Endometrium (tissue), 2 donors: ENCODE data around the gene TBC1D5.

Experiments
- FAIRE-seq: peaks from 2 replicates; lab custom pipeline; 2012; peaks lifted over from hg19 to GRCh38; lab: Jason Lieb, UNC
- donor health status: control.
- donor health status: control.

The TBC1D5 gene

GRCh38 chr3:17349093-17349492 is 393.3 kb downstream of the TBC1D5 start:
- no peak for FAIRE-seq

GRCh38 chr3:17342119-17342518 is 400.3 kb downstream of the TBC1D5 start:
- FAIRE-seq, result no peak

GRCh38 chr3:17340693-17341092 is 401.7 kb downstream of the TBC1D5 start:
- no peak for FAIRE-seq

GRCh38 chr3:17340261-17340660 is 402.2 kb downstream of the TBC1D5 start:
- FAIRE-seq, result no peak

DNA sequence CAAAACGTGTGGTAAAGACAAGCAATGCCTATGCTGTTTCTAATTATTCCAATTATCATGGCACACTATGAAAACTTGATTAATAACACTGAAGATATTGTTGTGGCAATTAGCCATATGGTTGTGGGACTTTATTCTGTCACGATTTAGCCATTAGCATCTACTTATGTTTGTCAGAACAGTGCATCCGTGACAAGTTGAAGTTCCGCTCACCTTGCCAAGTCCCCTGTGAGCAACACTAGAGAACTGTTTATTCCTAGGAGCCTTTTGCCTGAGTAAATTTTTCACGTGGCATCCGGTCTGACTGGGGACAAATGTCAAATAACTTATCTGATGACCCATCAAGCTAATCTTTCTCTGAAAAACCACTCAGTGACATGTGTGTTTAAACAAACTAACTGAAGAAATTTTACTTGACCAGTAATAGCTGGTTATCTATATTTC is 403.3 kb downstream of the TBC1D5 start:
- FAIRE-seq, result no peak

GRCh38 chr3:17336291-17336690 is 406.1 kb downstream of the TBC1D5 start:
- FAIRE-seq, result peak; percentile 91

DNA sequence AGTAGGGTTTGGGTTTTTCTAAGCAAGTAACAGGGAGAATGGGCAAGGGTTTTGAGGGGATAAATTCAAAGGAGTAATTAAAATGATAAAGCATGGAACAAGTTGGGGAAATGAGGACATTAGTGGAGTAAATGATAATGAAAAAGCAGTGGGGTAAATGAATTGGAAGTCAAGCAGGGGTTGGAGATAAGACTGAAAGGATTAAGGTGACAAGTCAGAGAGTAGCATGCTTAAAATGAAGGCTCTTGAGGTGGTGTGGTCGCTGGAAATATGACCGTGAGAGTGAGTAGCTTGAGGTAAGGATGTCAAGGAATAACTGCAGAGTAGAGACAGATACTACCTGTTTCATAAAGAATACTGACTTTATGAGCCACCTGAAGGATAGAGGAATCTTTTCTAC is 408.5 kb downstream of the TBC1D5 start:
- no peak for FAIRE-seq

- FAIRE-seq, result no peak
These were observed 409.0 kb downstream of the TBC1D5 start for GRCh38 chr3:17333446-17333845.

GRCh38 chr3:17330660-17331059 is 411.8 kb downstream of the TBC1D5 start:
- no peak for FAIRE-seq

- no peak for FAIRE-seq
These were observed 412.5 kb downstream of the TBC1D5 start for GRCh38 chr3:17329927-17330326.

- no peak for FAIRE-seq
These were observed 420.2 kb downstream of the TBC1D5 start for GRCh38 chr3:17322106-17322793.

- peak; percentile 66 for FAIRE-seq
These were observed 422.2 kb downstream of the TBC1D5 start for GRCh38 chr3:17320266-17320665.

DNA sequence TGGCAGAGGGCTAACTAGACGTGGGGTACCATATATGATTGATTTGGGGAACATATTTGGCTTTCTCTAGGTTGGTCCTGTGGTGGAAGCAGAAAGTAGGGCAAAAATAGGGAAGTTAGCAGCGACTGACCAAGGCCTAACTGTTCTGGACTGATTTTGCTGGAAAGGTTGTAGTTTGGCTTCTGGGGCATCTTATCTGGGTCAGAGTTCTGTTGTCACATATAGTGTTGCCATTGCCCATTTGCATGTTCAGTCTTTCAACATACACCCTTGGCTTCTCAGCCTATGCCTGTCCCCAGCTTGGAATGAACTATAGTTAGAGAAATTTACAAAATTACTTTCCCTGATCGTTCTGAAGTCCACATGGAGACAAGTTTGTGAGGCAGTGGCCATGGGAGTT is 426.5 kb downstream of the TBC1D5 start:
- no peak for FAIRE-seq

DNA sequence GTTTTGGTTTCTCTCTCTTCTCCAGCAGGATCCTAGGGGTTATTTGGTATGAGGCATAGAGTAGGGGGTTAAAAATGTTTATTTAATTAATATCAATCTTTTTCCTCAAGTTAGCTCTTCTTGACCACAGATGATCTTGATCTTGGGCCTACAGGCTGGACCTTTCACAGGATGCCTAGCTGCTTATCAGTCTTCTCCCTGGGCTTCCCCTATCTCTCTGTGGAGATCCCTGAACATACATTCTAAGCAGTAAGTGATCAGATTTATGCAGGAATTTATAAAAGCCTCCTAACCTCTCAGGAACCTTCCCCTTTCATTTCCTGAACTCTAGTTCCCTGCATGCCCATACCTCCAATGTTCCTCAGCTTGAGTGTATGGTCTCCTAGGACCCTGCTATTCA is 428.3 kb downstream of the TBC1D5 start:
- no peak for FAIRE-seq

DNA sequence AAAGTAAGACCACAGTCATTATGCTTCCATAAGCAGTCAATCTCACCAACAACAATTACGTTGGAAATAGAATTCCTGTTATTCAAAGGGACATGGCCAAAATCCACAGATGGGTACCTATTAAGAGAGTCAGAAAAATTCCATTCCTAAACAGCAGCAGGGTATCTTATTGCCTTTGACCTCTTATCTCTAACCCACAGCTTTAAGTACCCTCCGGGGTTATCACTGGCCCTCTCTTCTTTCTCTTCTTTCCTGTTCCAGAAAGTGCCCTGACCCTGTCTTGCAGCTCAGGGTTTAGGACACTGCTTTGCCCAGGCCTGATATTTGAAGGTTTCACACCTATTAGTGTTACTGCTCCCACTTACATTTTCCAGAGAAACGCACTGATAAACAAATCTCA is 428.7 kb downstream of the TBC1D5 start:
- FAIRE-seq, result no peak

- no peak for FAIRE-seq
These were observed 431.4 kb downstream of the TBC1D5 start for GRCh38 chr3:17310983-17311382.

DNA sequence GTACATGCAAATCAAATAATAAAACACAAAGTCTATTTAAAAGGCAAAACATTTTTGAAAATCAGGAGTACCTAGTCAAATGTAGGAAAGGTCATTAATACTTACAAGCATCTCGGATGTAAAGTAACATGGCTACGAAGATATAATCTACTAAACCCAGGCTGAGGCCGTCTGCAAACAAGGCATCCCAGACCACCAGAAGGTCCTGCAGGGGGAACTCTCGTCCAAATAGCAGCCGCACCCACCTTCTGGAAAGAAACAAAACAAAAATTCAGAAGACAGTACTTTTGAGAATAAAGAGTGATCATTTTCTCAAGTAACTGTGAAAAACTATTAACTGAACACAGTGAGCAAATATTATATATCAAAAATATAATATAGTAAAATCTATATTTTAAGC is 434.5 kb downstream of the TBC1D5 start:
- no peak for FAIRE-seq

DNA sequence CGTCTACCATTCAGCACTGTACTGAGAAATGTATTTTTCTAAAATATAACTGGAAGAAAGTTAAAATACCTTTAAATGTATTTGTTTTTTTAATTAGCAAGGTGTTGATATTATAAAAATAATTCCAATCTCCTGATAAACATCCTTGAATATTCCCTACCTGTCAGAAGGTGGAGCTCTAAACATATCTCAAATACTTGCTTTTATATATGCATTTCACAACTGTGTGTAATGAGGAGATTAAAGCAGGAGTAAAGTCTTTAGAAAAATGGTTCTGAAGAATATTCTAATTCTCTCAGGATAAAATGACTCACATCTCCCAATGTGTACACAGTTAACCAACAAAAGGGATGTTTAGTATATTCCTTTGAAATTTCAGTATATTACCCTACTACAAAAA is 434.9 kb downstream of the TBC1D5 start:
- FAIRE-seq, result peak; percentile 60

GRCh38 chr3:17304969-17305368 is 437.5 kb downstream of the TBC1D5 start:
- no peak for FAIRE-seq

- FAIRE-seq, result no peak
These were observed 439.7 kb downstream of the TBC1D5 start for GRCh38 chr3:17302774-17303173.

GRCh38 chr3:17302170-17302569 is 440.3 kb downstream of the TBC1D5 start:
- FAIRE-seq, result no peak

GRCh38 chr3:17301271-17301670 is 441.2 kb downstream of the TBC1D5 start:
- FAIRE-seq, result no peak

- no peak for FAIRE-seq
These were observed 442.0 kb downstream of the TBC1D5 start for GRCh38 chr3:17300441-17300840.

GRCh38 chr3:17298038-17298437 is 444.4 kb downstream of the TBC1D5 start:
- FAIRE-seq, result no peak

DNA sequence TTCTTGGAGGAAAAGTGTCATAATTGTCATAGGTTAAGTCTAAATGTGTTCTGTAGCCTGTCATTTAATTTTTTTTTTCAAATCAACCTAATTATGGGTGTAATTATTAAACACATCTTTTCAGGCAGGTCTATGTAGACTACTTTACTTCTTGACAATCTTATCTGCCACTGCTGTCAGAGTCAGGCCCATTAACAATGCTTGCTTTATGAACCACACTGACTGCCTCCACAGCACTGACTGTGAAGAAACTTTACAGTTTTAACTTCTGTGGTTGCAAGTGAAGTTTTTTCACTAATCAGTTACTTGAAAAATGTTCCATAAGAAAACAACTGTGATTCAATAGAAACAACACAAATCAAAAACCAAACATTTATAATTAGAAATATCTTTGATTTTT is 449.9 kb downstream of the TBC1D5 start:
- no peak for FAIRE-seq
